ENCODE measurements around the gene ABI3BP. TPM values are rescaled to one million over a fixed set of nuclear protein-coding genes. Genes with fewer than 3 reads are reported as not detected.

The ABI3BP gene
- total RNA-seq, 1 experiment from 2014 or later: 23.4 TPM

DNA sequence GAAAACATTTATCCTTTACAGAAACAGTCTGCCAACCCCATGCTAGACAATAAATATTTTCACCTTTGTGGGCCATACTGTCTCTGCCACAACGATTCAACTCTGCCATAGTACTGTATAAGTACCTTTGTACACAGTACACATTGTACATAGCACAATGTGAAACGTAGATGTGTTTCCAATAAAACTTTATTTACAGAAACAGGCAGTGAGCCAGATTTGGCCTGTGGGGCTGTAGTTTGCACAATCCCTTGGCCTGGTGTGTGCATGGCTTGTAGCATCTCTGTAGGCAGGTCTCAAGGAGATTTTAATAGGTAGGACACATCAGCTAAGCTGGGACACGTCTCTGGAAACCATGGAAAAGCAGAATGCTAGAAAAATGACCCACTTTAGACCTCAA lies 209.6 kb downstream of the ABI3BP start:
- peaks cover 11% of the 10 kb centered on the region; the same call in 1 of the 2 replicates for H3K9me3 ChIP-seq (ENCODE audit: low read length)
- no peak overlapping the region for H2AFZ ChIP-seq (ENCODE audit: low read length)
- intact Hi-C loops (cut with micrococcal nuclease): no loop called here
- no TSS peak for BruUV-seq (replicated peaks)
- no peak for ATAC-seq
- DNase-seq: no peak
- H4K20me1 ChIP-seq (ENCODE audit: low read length): no peaks in the 10 kb centered on the region
- no peaks in the 10 kb centered on the region for H3K27me3 ChIP-seq (ENCODE audit: low read length)
- no peaks in the 10 kb centered on the region for H3K9me2 ChIP-seq (replicated peaks; ENCODE audit: low read length)
- H3F3A ChIP-seq (ENCODE audit: low read length, unreplicated experiment): no peaks in the 10 kb centered on the region
- ChIA-PET CTCF (no interaction called here), POLR2A (ENCODE audit: unreplicated experiment) (no interaction called here)
- H3K27ac ChIP-seq (ENCODE audit: low read length): no peak overlapping the region
- H3K4me1 ChIP-seq (ENCODE audit: insufficient read depth, low read length): peaks cover 17% of the 10 kb centered on the region
- TF ChIP-seq EZH2 (IDR thresholded peaks at IDR 0.05; ENCODE audit: low read length, unreplicated experiment) (no peak), EZH2phosphoT487 (IDR thresholded peaks at IDR 0.05; ENCODE audit: borderline replicate concordance, low read length) (no peak)
- TF ChIP-seq, protein P1, sequence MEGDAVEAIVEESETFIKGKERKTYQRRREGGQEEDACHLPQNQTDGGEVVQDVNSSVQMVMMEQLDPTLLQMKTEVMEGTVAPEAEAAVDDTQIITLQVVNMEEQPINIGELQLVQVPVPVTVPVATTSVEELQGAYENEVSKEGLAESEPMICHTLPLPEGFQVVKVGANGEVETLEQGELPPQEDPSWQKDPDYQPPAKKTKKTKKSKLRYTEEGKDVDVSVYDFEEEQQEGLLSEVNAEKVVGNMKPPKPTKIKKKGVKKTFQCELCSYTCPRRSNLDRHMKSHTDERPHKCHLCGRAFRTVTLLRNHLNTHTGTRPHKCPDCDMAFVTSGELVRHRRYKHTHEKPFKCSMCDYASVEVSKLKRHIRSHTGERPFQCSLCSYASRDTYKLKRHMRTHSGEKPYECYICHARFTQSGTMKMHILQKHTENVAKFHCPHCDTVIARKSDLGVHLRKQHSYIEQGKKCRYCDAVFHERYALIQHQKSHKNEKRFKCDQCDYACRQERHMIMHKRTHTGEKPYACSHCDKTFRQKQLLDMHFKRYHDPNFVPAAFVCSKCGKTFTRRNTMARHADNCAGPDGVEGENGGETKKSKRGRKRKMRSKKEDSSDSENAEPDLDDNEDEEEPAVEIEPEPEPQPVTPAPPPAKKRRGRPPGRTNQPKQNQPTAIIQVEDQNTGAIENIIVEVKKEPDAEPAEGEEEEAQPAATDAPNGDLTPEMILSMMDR (conservative IDR thresholded peaks at IDR 0.05; ENCODE audit: low read depth, low read length): no peak
- H3K79me2 ChIP-seq (ENCODE audit: low read length): no peaks in the 10 kb centered on the region
- no peak overlapping the region for H3K4me2 ChIP-seq (ENCODE audit: low read length)
- no peak overlapping the region for H3K9ac ChIP-seq (ENCODE audit: low read length)
- peaks cover 14% of the 10 kb centered on the region for H3K36me3 ChIP-seq (ENCODE audit: low read depth, low read length)
- no peak overlapping the region for H3K4me3 ChIP-seq (ENCODE audit: low read length)

DNA sequence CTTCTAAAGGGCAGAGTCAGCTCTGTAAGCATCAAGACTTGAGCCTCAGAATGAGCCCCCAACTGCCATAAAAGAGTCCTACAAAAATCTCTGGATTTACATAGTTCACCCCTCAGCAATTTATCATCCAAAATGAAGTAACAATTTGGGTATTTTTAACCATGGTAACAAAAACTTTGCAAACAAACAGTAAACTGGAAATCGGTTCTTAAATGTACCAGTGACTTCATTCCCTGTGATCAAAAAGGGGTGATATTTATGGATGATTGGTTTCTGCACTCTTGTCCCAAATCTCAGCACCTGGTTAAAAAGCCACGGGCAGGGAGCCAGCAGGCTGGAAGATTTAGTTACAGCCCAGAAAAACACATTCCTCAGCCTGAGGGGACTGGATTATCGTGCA lies 210.3 kb downstream of the ABI3BP start:
- peaks cover 17% of the 10 kb centered on the region for H3K4me1 ChIP-seq (ENCODE audit: insufficient read depth, low read length)
- no peaks in the 10 kb centered on the region for H3F3A ChIP-seq (ENCODE audit: low read length, unreplicated experiment)
- H3K27me3 ChIP-seq (ENCODE audit: low read length): no peaks in the 10 kb centered on the region
- no peak overlapping the region for H3K9ac ChIP-seq (ENCODE audit: low read length)
- ATAC-seq (no peak), DNase-seq (no peak)
- H3K79me2 ChIP-seq (ENCODE audit: low read length): no peaks in the 10 kb centered on the region
- CTCF ChIA-PET: no interaction called here
- TF ChIP-seq, protein P1 (conservative IDR thresholded peaks at IDR 0.05; ENCODE audit: low read depth, low read length): no peak
- TF ChIP-seq EZH2 (IDR thresholded peaks at IDR 0.05; ENCODE audit: low read length, unreplicated experiment) (no peak), EZH2phosphoT487 (IDR thresholded peaks at IDR 0.05; ENCODE audit: borderline replicate concordance, low read length) (no peak)
- POLR2A ChIA-PET (ENCODE audit: unreplicated experiment): no interaction called here
- peaks cover 14% of the 10 kb centered on the region for H3K36me3 ChIP-seq (ENCODE audit: low read depth, low read length)
- peaks cover 11% of the 10 kb centered on the region; the same call in 1 of the 2 replicates for H3K9me3 ChIP-seq (ENCODE audit: low read length)
- intact Hi-C loops (cut with micrococcal nuclease): no loop called here
- H3K27ac ChIP-seq (ENCODE audit: low read length): no peak overlapping the region
- no peaks in the 10 kb centered on the region for H3K9me2 ChIP-seq (replicated peaks; ENCODE audit: low read length)
- no peaks in the 10 kb centered on the region for H4K20me1 ChIP-seq (ENCODE audit: low read length)
- H2AFZ ChIP-seq (ENCODE audit: low read length): no peak overlapping the region
- no TSS peak for BruUV-seq (replicated peaks)
- H3K4me2 ChIP-seq (ENCODE audit: low read length): no peak overlapping the region
- no peak overlapping the region for H3K4me3 ChIP-seq (ENCODE audit: low read length)

GRCh38 chr3:100782348-100782747 lies 210.9 kb downstream of the ABI3BP start:
- H3K27me3 ChIP-seq (ENCODE audit: low read length): no peaks in the 10 kb centered on the region
- DNase-seq (no peak), ATAC-seq (no peak)
- no peak overlapping the region for H3K27ac ChIP-seq (ENCODE audit: low read length)
- H4K20me1 ChIP-seq (ENCODE audit: low read length): no peaks in the 10 kb centered on the region
- TF ChIP-seq EZH2phosphoT487 (IDR thresholded peaks at IDR 0.05; ENCODE audit: borderline replicate concordance, low read length) (no peak), EZH2 (IDR thresholded peaks at IDR 0.05; ENCODE audit: low read length, unreplicated experiment) (no peak)
- TF ChIP-seq, protein P1 (conservative IDR thresholded peaks at IDR 0.05; ENCODE audit: low read depth, low read length): no peak
- no TSS peak for BruUV-seq (replicated peaks)
- intact Hi-C loops (cut with micrococcal nuclease): no loop called here
- H3K9me2 ChIP-seq (replicated peaks; ENCODE audit: low read length): no peaks in the 10 kb centered on the region
- H3K36me3 ChIP-seq (ENCODE audit: low read depth, low read length): peaks cover 13% of the 10 kb centered on the region
- peaks cover 17% of the 10 kb centered on the region for H3K4me1 ChIP-seq (ENCODE audit: insufficient read depth, low read length)
- H3K79me2 ChIP-seq (ENCODE audit: low read length): no peaks in the 10 kb centered on the region
- ChIA-PET POLR2A (ENCODE audit: unreplicated experiment) (interaction anchor here (0.6 kb wide), 1 partner anchor 79 kb away, joined by 6 read pairs; no protein-coding TSS in a partner anchor), CTCF (no interaction called here)
- peaks cover 11% of the 10 kb centered on the region; the same call in 1 of the 2 replicates for H3K9me3 ChIP-seq (ENCODE audit: low read length)
- no peak overlapping the region for H3K4me3 ChIP-seq (ENCODE audit: low read length)
- no peak overlapping the region for H2AFZ ChIP-seq (ENCODE audit: low read length)
- H3K9ac ChIP-seq (ENCODE audit: low read length): no peak overlapping the region
- H3K4me2 ChIP-seq (ENCODE audit: low read length): no peak overlapping the region
- no peaks in the 10 kb centered on the region for H3F3A ChIP-seq (ENCODE audit: low read length, unreplicated experiment)
